HEK293 (cell line): ENCODE results near the gene TMEM181.
A peak's percentile ranks its signal among the peaks of the same experiment; 100 is the strongest.

ENCODE experiments used
- CTCF ChIA-PET: fragments of 350-600 bp; formaldehyde crosslinking; extraction: SDS; loops from one replicate; lab custom pipeline; 2021; ENCODE audit warnings: antibody characterized with exemption; lab: Yijun Ruan, JAX
- POLR2A ChIA-PET: fragments of 300-600 bp; formaldehyde crosslinking; extraction: SDS; loops from one replicate; lab custom pipeline; 2020; ENCODE audit warnings: antibody characterized with exemption, inconsistent platforms; lab: Yijun Ruan, JAX
- H3K27ac ChIP-seq: fragments of 200-500 bp; sonication (Bioruptor generic); 2 replicates; pipeline ENCODE4 v1.5.1; 2014; ENCODE audit warnings: low read depth, low read length, control low read depth, inconsistent platforms; ENCODE audit errors: extremely low read depth
- H3K36me3 ChIP-seq, 2 experiments: fragments of 200-500 bp in 1 of 2; sonication (Bioruptor generic) in 1 of 2; 1 replicate in 1 of 2; 2 replicates in 1 of 2; pipeline ENCODE4 v1.5.1; 2014 to 2017; ENCODE audit warnings: inconsistent platforms in 2 of 2, low read length in 2 of 2; ENCODE audit not compliant: control insufficient read depth in 2 of 2, insufficient read depth in 1 of 2
- H3K4me1 ChIP-seq: fragments of 200-500 bp; sonication (Bioruptor generic); 2 replicates; pipeline ENCODE4 v1.5.1; 2014; ENCODE audit warnings: mild to moderate bottlenecking, low read length, inconsistent platforms; ENCODE audit not compliant: control insufficient read depth, insufficient read depth
- H3K4me3 ChIP-seq: 2 replicates; pipeline ENCODE4 v1.5.1; 2011; ENCODE audit warnings: low read depth, mild to moderate bottlenecking, control low read depth, low read length, moderate library complexity
- H3K9me3 ChIP-seq: fragments of 200-500 bp; sonication (Bioruptor generic); 2 replicates; pipeline ENCODE4 v1.5.1; 2014; ENCODE audit warnings: low read depth, low read length, inconsistent platforms; ENCODE audit not compliant: control insufficient read depth, insufficient read depth
- ELK4 ChIP-seq: IDR thresholded peaks from 2 replicates; pipeline ENCODE4 v1.6.1; 2011; ENCODE audit warnings: mild to moderate bottlenecking, low read depth, low read length, borderline replicate concordance
- PRDM1 ChIP-seq: fragments of 450-650 bp; formaldehyde crosslinking; IDR thresholded peaks from 2 replicates; pipeline ENCODE4; 2016; ENCODE audit warnings: missing biosample characterization, missing genetic modification characterization
- SETDB1 ChIP-seq: IDR thresholded peaks from one replicate; pipeline ENCODE4 v1.6.1; 2017; ENCODE audit warnings: mild to moderate bottlenecking, low read length, moderate library complexity, mixed read lengths; ENCODE audit not compliant: insufficient read length
- ZBTB44 ChIP-seq: fragments of 450-650 bp; IDR thresholded peaks from 2 replicates; pipeline ENCODE4 v1.5.1; 2018; ENCODE audit warnings: missing biosample characterization, mild to moderate bottlenecking, missing genetic modification characterization
- ZBTB48 ChIP-seq: fragments of 450-650 bp; formaldehyde crosslinking; IDR thresholded peaks from 2 replicates; pipeline ENCODE4 v1.5.1; 2016; ENCODE audit warnings: missing biosample characterization, missing genetic modification characterization
- ZNF324 ChIP-seq: fragments of 450-650 bp; formaldehyde crosslinking; IDR thresholded peaks from 2 replicates; pipeline ENCODE4 v1.5.1; 2016; ENCODE audit warnings: missing biosample characterization, missing genetic modification characterization
- TF ChIP-seq, protein P1 (sequence below): fragments of 450-650 bp; formaldehyde crosslinking; IDR thresholded peaks from 2 replicates; pipeline ENCODE4 v1.5.1; 2017; ENCODE audit warnings: missing biosample characterization, missing genetic modification characterization

Gene TMEM181

GRCh38 chr6:158620963-158621693, 61.2 kb downstream of the TMEM181 start:
- H3K4me3 ChIP-seq = no peak overlapping the region
- peaks cover 10 to 63% of the 10 kb centered on the region in 2 experiments; a peak in 2 of 3 replicates for H3K36me3 ChIP-seq
- no peaks in the 10 kb centered on the region for H3K4me1 ChIP-seq
- POLR2A ChIA-PET = no interaction called here
- CTCF ChIA-PET = interaction anchor here (0.5 to 0.7 kb wide), 4 partner anchors 9 to 1518 kb away, joined by 3 to 4 read pairs (median 3); no protein-coding TSS in a partner anchor
- H3K9me3 ChIP-seq = no peaks in the 10 kb centered on the region
- H3K27ac ChIP-seq = no peak overlapping the region
- TF ChIP-seq, protein P1, sequence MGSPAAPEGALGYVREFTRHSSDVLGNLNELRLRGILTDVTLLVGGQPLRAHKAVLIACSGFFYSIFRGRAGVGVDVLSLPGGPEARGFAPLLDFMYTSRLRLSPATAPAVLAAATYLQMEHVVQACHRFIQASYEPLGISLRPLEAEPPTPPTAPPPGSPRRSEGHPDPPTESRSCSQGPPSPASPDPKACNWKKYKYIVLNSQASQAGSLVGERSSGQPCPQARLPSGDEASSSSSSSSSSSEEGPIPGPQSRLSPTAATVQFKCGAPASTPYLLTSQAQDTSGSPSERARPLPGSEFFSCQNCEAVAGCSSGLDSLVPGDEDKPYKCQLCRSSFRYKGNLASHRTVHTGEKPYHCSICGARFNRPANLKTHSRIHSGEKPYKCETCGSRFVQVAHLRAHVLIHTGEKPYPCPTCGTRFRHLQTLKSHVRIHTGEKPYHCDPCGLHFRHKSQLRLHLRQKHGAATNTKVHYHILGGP = no peak
- TF ChIP-seq ZNF324 (tag by site-specific recombination) (no peak), ZBTB48 (tag by site-specific recombination) (no peak), ZBTB44 (no peak)

DNA sequence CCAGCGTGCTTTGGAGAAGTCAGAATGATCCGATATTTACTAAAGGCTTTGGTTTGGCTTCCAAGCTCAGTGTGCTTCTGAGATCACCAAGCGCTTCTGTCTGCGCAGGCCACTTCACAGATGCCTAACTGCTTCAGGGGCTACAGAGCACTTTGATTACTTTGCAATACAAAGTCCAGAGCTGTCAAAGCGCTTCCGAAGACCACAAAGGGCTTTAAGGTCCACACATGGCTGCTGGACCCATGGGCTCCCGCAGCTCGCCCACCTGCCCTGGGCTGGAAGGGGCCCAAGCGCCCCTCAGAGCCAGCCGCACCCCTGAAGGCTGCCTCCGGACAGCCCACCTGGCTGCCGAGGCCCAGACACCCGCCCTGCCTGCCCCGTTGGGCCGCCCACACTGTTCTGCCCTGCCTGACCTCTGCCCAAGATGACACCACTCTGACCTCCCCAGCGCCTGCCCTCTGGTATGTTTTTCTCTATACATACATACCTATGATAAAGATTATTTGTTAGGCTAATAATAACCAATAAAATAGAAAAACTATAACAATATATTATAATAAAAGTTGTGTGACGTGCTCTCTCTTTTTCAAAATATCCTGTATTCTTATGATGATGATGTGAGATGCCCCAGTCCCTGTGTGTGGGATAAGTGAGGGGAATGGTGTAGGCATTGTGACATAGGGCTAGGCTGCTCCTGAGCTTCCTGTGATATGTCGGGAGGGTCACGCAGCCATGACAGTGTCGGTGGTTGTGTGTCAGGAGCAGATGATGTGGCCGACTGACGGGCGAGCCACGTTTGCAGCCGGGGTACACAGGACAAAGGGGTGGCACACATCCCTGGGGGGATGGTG, 62.0 kb downstream of the TMEM181 start:
- no peak overlapping the region for H3K27ac ChIP-seq
- peaks cover 15 to 71% of the 10 kb centered on the region in 2 experiments; a peak in 2 of 3 replicates for H3K36me3 ChIP-seq
- no peak for TF ChIP-seq ELK4
- POLR2A ChIA-PET = no interaction called here
- no peak overlapping the region for H3K4me3 ChIP-seq
- H3K9me3 ChIP-seq = no peaks in the 10 kb centered on the region
- H3K4me1 ChIP-seq = no peaks in the 10 kb centered on the region
- CTCF ChIA-PET = interaction anchor here (0.6 to 1.0 kb wide), 4 partner anchors 8 to 401 kb away, joined by 3 to 5 read pairs (median 4); no protein-coding TSS in a partner anchor

DNA sequence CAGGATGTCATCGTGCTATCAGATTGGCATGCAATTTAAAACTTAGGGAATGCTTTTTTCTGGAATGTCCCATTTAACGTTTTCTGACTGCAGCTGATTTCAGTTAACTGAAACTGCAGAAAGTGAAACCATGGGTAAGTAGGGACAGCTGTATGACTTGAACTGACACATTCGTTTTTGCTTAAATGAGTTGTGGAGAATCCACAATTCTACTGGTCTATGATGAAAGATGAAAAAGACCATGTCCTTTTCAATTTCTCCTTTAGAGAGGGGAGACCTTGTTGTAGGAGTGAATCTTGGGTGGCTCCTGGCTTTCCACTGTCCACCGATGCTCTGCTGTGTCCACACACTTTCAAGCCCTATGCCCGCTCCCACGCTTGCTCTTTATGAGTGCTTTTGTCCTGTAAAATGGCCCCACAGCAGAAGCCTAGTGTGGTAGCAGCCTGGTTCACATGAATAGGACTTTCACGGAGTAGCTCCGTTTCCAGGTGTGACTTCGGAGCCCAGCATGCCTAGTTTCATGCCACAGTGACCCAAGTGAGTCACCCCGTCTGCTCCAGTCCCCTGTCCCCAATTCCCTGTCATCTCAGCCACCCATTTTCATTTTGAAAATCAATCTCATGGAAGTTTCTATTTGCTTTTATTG, 62.8 kb downstream of the TMEM181 start:
- Histone ChIP-seq H3K36me3 (peaks cover 17 to 78% of the 10 kb centered on the region in 2 experiments; a peak in 2 of 3 replicates), H3K9me3 (no peaks in the 10 kb centered on the region), H3K4me3 (no peak overlapping the region), H3K27ac (no peak overlapping the region), H3K4me1 (no peaks in the 10 kb centered on the region)
- POLR2A ChIA-PET = no interaction called here
- CTCF ChIA-PET = interaction anchor here (0.6 to 1.0 kb wide), 2 partner anchors 69 to 402 kb away, joined by 4 to 5 read pairs; no protein-coding TSS in a partner anchor
- TF ChIP-seq SETDB1 (no peak), PRDM1 (tag by site-specific recombination) (peak; percentile 21; the same call in 1 of the 2 replicates)
